ENCODE measurements around the gene SELENOV.

Gene SELENOV

DNA sequence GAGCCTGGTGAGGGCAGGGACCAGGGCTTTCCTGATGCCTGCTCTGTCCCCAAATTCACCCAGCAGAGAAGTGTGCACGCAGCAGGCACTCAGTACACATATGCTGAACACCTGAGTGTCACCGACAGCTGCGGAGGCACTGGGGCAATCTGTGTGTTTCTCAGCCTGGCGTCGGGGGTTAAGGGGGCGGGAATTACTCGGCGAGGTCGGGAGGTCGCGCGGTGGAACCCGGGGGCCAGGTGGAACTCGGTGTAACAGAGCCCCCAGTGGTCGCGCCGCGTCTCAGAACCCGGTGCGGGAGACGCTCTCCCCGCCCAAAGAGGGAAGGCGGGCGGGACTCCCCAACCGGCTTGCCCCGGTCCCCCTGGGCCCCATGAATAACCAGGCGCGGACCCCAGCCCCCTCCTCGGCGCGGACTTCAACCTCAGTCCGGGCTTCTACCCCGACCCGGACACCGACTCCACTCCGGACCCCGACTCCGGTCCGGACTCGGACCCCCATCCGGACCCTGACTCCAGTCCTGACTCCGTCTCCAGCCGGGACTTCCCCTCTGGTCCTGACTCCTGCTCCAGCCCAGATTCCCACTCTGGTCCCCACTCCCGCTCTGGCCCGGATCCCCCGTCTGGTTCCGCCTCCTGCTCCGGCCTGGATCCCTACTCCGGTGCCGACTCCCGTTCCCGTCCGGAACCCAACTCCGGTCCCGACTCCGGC, at the start of gene SELENOV (continued):
- TF ChIP-seq, protein P1, sequence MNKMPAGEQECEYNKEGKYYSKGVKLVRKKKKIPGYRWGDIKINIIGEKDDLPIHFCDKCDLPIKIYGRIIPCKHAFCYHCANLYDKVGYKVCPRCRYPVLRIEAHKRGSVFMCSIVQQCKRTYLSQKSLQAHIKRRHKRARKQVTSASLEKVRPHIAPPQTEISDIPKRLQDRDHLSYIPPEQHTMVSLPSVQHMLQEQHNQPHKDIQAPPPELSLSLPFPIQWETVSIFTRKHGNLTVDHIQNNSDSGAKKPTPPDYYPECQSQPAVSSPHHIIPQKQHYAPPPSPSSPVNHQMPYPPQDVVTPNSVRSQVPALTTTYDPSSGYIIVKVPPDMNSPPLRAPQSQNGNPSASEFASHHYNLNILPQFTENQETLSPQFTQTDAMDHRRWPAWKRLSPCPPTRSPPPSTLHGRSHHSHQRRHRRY (tag by site-specific recombination; IDR thresholded peaks at IDR 0.05), result 0 out of 2 replicates have a peak, but pooled peaks have one; percentile 23
- TF ChIP-seq, protein P2, sequence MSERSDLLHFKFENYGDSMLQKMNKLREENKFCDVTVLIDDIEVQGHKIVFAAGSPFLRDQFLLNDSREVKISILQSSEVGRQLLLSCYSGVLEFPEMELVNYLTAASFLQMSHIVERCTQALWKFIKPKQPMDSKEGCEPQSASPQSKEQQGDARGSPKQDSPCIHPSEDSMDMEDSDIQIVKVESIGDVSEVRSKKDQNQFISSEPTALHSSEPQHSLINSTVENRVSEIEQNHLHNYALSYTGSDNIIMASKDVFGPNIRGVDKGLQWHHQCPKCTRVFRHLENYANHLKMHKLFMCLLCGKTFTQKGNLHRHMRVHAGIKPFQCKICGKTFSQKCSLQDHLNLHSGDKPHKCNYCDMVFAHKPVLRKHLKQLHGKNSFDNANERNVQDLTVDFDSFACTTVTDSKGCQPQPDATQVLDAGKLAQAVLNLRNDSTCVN (tag by site-specific recombination; optimal IDR thresholded peaks at IDR 0.05), result peak; percentile 43
- TF ChIP-seq ZNF416 (tag by site-specific recombination; IDR thresholded peaks at IDR 0.05), result no peak
- no peak for TF ChIP-seq ZNF354C (tag by site-specific recombination; IDR thresholded peaks at IDR 0.05; ENCODE audit: borderline replicate concordance, low read depth)
- TF ChIP-seq, protein P3, sequence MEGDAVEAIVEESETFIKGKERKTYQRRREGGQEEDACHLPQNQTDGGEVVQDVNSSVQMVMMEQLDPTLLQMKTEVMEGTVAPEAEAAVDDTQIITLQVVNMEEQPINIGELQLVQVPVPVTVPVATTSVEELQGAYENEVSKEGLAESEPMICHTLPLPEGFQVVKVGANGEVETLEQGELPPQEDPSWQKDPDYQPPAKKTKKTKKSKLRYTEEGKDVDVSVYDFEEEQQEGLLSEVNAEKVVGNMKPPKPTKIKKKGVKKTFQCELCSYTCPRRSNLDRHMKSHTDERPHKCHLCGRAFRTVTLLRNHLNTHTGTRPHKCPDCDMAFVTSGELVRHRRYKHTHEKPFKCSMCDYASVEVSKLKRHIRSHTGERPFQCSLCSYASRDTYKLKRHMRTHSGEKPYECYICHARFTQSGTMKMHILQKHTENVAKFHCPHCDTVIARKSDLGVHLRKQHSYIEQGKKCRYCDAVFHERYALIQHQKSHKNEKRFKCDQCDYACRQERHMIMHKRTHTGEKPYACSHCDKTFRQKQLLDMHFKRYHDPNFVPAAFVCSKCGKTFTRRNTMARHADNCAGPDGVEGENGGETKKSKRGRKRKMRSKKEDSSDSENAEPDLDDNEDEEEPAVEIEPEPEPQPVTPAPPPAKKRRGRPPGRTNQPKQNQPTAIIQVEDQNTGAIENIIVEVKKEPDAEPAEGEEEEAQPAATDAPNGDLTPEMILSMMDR (tag by site-specific recombination; IDR thresholded peaks at IDR 0.05), result peak; percentile 79
- no peak for TF ChIP-seq PRDM1 (tag by site-specific recombination; IDR thresholded peaks at IDR 0.05)
- TF ChIP-seq ZSCAN23 (tag by site-specific recombination; IDR thresholded peaks at IDR 0.05), result no peak
- TF ChIP-seq, protein P4, sequence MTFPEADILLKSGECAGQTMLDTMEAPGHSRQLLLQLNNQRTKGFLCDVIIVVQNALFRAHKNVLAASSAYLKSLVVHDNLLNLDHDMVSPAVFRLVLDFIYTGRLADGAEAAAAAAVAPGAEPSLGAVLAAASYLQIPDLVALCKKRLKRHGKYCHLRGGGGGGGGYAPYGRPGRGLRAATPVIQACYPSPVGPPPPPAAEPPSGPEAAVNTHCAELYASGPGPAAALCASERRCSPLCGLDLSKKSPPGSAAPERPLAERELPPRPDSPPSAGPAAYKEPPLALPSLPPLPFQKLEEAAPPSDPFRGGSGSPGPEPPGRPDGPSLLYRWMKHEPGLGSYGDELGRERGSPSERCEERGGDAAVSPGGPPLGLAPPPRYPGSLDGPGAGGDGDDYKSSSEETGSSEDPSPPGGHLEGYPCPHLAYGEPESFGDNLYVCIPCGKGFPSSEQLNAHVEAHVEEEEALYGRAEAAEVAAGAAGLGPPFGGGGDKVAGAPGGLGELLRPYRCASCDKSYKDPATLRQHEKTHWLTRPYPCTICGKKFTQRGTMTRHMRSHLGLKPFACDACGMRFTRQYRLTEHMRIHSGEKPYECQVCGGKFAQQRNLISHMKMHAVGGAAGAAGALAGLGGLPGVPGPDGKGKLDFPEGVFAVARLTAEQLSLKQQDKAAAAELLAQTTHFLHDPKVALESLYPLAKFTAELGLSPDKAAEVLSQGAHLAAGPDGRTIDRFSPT (tag by site-specific recombination; IDR thresholded peaks at IDR 0.05), result 0 out of 2 replicates have a peak, but pooled peaks have one; percentile 8
- TF ChIP-seq REPIN1 (tag by site-specific recombination; IDR thresholded peaks at IDR 0.05; ENCODE audit: low read depth), result 0 out of 2 replicates have a peak, but pooled peaks have one; percentile 13
- TF ChIP-seq ZEB2 (tag by site-specific recombination; IDR thresholded peaks at IDR 0.05), result peak; percentile 68; the same call in 1 of the 2 replicates
- no peak for TF ChIP-seq ZNF571 (tag by site-specific recombination; IDR thresholded peaks at IDR 0.05)
- TF ChIP-seq ZNF423 (tag by site-specific recombination; IDR thresholded peaks at IDR 0.05), result 0 out of 2 replicates have a peak, but pooled peaks have one; percentile 9
- TF ChIP-seq ZNF10 (tag by site-specific recombination; IDR thresholded peaks at IDR 0.05), result no peak
- 0 out of 2 replicates have a peak, but pooled peaks have one; percentile 46 for TF ChIP-seq ZNF324 (tag by site-specific recombination; IDR thresholded peaks at IDR 0.05)
- TF ChIP-seq ZNF596 (tag by site-specific recombination; IDR thresholded peaks at IDR 0.05), result no peak
- TF ChIP-seq, protein P5, sequence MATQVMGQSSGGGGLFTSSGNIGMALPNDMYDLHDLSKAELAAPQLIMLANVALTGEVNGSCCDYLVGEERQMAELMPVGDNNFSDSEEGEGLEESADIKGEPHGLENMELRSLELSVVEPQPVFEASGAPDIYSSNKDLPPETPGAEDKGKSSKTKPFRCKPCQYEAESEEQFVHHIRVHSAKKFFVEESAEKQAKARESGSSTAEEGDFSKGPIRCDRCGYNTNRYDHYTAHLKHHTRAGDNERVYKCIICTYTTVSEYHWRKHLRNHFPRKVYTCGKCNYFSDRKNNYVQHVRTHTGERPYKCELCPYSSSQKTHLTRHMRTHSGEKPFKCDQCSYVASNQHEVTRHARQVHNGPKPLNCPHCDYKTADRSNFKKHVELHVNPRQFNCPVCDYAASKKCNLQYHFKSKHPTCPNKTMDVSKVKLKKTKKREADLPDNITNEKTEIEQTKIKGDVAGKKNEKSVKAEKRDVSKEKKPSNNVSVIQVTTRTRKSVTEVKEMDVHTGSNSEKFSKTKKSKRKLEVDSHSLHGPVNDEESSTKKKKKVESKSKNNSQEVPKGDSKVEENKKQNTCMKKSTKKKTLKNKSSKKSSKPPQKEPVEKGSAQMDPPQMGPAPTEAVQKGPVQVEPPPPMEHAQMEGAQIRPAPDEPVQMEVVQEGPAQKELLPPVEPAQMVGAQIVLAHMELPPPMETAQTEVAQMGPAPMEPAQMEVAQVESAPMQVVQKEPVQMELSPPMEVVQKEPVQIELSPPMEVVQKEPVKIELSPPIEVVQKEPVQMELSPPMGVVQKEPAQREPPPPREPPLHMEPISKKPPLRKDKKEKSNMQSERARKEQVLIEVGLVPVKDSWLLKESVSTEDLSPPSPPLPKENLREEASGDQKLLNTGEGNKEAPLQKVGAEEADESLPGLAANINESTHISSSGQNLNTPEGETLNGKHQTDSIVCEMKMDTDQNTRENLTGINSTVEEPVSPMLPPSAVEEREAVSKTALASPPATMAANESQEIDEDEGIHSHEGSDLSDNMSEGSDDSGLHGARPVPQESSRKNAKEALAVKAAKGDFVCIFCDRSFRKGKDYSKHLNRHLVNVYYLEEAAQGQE (tag by site-specific recombination; IDR thresholded peaks at IDR 0.05), result no peak
- TF ChIP-seq, protein P6, sequence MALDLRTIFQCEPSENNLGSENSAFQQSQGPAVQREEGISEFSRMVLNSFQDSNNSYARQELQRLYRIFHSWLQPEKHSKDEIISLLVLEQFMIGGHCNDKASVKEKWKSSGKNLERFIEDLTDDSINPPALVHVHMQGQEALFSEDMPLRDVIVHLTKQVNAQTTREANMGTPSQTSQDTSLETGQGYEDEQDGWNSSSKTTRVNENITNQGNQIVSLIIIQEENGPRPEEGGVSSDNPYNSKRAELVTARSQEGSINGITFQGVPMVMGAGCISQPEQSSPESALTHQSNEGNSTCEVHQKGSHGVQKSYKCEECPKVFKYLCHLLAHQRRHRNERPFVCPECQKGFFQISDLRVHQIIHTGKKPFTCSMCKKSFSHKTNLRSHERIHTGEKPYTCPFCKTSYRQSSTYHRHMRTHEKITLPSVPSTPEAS (tag by site-specific recombination; IDR thresholded peaks at IDR 0.05), result no peak
- TF ChIP-seq ZFP37 (tag by site-specific recombination; IDR thresholded peaks at IDR 0.05), result no peak
- TF ChIP-seq ZNF140 (tag by site-specific recombination; IDR thresholded peaks at IDR 0.05), result no peak
- no peak for TF ChIP-seq TCF7L2 (IDR thresholded peaks at IDR 0.05; ENCODE audit: borderline replicate concordance, low read depth, low read length)
- TF ChIP-seq, protein P7, sequence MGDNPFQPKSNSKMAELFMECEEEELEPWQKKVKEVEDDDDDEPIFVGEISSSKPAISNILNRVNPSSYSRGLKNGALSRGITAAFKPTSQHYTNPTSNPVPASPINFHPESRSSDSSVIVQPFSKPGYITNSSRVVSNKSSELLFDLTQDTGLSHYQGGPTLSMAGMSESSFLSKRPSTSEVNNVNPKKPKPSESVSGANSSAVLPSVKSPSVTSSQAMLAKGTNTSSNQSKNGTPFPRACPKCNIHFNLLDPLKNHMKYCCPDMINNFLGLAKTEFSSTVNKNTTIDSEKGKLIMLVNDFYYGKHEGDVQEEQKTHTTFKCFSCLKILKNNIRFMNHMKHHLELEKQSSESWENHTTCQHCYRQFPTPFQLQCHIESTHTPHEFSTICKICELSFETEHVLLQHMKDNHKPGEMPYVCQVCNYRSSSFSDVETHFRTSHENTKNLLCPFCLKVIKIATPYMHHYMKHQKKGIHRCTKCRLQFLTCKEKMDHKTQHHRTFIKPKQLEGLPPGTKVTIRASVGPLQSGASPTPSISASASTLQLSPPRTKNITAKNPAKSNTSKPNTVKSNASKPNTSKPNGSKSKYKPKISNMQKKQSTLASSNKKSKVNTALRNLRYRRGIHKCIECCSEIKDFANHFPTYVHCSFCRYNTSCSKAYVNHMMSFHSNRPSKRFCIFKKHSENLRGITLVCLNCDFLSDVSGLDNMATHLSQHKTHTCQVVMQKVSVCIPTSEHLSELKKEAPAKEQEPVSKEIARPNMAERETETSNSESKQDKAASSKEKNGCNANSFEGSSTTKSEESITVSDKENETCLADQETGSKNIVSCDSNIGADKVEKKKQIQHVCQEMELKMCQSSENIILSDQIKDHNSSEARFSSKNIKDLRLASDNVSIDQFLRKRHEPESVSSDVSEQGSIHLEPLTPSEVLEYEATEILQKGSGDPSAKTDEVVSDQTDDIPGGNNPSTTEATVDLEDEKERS (tag by site-specific recombination; IDR thresholded peaks at IDR 0.05), result no peak
- TF ChIP-seq ZNF311 (tag by site-specific recombination; IDR thresholded peaks at IDR 0.05; ENCODE audit: borderline replicate concordance), result no peak
- TF ChIP-seq ZNF24 (tag by site-specific recombination; IDR thresholded peaks at IDR 0.05), result no peak
- peak; percentile 41 for TF ChIP-seq SP3 (tag by site-specific recombination; IDR thresholded peaks at IDR 0.05)
- no peak for TF ChIP-seq SETDB1 (IDR thresholded peaks at IDR 0.05; ENCODE audit: insufficient read length, low read length)
